NCI-H128 (cell line): ENCODE data around the gene NPIPA5.
"Not testable (repeated sequence)": the region's sequence is repeated elsewhere in the genome, so short reads cannot be mapped to it uniquely, and the experiment has no call there.

Experiments used
- DNase-seq: peaks from one replicate; lab custom pipeline; 2025; ENCODE audit not compliant: unreplicated experiment; lab: John Stamatoyannopoulos, UW

NPIPA5 gene

DNA sequence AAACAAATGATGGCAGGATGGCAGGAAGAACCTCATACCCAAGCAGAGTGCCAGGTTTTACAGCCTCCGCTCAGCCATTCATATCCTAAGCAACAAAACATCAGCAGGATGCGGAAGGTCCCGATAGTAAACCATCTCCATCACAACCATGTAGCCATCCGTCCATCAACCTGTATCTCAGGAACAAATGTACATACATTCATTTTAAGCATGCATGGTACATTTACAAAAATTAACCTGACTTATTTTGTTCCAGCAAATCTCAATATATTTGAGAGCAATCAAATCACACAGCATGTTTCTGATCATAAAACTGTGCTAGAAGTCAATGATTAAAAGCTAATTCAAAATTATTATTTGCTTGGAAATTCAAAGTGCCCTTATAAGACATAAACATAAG lies at the start of gene NPIPA5:
Gene NPIPA5, minus strand, starts transcription at position 101 of the 400 bp plus-strand sequence. Its CDS starts 0 bp downstream, at position 101.
- DNase-seq: not testable (repeated sequence)

- no peak for DNase-seq
Measured at GRCh38 chr16:15427648-15428239, 49.6 kb upstream of the NPIPA5 start.

GRCh38 chr16:15426796-15427195 lies 48.7 kb upstream of the NPIPA5 start:
- no peak for DNase-seq

GRCh38 chr16:15425861-15426260 lies 47.8 kb upstream of the NPIPA5 start:
- DNase-seq: no peak

- DNase-seq: no peak
Measured at GRCh38 chr16:15422222-15422621, 44.1 kb upstream of the NPIPA5 start.

GRCh38 chr16:15421696-15422095 lies 43.6 kb upstream of the NPIPA5 start:
- DNase-seq: not testable (repeated sequence)

DNA sequence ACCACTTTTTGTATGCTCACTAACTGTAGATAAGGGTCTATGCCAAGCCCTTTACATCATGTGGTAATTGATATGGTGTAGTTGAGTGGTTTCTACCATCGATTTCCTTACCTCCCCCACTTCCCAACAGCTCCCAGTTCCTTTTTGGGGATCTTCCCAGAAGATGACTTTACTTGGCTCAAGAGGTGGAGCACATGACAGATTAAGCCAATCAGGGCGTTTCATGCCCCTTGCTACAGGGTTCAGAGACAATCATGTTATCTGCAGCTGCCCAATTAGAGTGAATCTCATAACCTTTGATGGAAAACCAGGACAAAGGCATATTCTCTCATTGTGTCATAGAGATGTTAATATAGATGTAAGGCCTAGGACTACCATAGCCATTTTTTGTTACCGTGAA lies 40.1 kb upstream of the NPIPA5 start:
- DNase-seq: no peak

GRCh38 chr16:15417197-15417596 lies 39.1 kb upstream of the NPIPA5 start:
- DNase-seq: no peak

GRCh38 chr16:15415511-15415985 lies 37.5 kb upstream of the NPIPA5 start:
- DNase-seq: no peak

DNA sequence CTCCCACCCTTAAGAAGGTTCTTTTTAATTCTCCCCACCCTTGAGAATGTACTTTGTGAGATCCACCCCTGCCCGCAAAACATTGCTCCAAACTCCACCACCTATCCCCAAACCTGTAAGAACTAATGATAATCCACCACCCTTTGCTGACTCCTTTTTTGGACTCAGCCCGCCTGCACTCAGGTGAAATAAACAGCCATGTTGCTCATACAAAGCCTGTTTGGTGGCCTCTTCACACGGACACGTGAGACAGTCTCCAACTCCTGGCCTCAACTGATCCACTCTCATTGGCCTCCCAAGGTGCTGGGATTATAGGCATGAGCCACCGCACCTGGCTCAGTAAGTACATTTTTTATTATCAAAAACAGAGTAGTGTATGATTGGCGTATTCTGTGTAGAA lies 31.4 kb upstream of the NPIPA5 start:
- not testable (repeated sequence) for DNase-seq

GRCh38 chr16:15407756-15408155 lies 29.7 kb upstream of the NPIPA5 start:
- DNase-seq: not testable (repeated sequence)

DNA sequence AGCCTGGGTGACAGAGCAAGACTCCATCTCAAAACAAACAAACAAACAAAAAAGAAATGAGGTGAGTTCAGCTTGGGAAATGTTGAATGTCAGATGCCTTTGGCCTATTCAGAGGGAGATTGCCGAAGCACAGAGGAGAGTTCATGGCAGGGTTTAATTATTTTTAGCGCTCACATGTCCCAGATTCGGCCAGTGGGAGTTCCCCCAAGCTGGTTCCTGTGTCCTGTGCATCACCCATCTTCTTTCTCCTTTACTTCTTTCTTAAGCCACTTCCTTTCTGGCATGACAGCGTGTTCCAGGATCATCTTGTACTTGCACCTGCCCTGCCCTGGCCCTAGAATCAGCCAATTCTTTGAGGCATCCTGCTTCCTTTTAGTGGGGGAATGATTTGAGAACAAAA lies 26.7 kb upstream of the NPIPA5 start:
- DNase-seq: no peak

- DNase-seq: not testable (repeated sequence)
Measured at GRCh38 chr16:15404091-15404490, 26.0 kb upstream of the NPIPA5 start.

GRCh38 chr16:15403392-15403995 lies 25.4 kb upstream of the NPIPA5 start:
- no peak for DNase-seq

DNA sequence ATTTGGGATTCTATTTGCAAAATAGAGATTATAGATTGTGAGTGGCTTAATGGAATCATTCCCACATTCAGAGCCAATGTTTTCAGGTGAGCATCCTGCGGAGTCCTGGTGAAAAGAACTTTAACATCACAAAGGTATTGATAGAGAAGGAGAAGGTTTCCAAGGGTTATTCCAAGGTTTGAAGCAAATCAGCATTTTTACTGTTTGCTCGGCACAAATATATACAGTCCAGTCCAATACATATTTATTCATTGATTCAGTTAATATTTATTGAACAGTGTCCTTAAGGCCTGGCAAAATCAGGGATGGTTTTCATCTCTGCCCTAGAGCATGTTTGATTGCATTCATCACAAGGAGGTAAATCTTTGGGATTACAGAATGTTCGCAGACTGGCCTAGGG lies 23.9 kb upstream of the NPIPA5 start:
- no peak for DNase-seq

GRCh38 chr16:15400314-15400713 lies 22.2 kb upstream of the NPIPA5 start:
- DNase-seq: not testable (repeated sequence)

DNA sequence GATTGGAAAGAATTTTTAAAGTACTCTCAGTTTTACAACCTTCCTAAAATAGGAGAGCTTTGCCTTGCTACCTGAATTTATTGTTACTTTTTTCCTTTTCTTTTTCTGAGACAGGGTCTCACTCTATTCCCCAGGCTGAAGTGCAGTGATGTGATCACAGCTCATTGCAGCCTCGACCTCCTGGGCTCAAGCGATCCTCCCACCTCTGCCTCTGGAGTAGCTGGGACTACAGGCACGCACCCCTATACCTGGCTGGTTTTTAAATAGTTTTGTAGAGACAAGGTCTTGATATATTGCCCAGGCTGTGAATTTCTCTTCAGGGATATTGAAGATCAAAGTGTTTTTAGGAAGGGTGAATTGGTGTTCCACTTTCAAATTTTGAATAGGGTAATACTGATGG lies 21.2 kb upstream of the NPIPA5 start:
- no peak for DNase-seq

DNA sequence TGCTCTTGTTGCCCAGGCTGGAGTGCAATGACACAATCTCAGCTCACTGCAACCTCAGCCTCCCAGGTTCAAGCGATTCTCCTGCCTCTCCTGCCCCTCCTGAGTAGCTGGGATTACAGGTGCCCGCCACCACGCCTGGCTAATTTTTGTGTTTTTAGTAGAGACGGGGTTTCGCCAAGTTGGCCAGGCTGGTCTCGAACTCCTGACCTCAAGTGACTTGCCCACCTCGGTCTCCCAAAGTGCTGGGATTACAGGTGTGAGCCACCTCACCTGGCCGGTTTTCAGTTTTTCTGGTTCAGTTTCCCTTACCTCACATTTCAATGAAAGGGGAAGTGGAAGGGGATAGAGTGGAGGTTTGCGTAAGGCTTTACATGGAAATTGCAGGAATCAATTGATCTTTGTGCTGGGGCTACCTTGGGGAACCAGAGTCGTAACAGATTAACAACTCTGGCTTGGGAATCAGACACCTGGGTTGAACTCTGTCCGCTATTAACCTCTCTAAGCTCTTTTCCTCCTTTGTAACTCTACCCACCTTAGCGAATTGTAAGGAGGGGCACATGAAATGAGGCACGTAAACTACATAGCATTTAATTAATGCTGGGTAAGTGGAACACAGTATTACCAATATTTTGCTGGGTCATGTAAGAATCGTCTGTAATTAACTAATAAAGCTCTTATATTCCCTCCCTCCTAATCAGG lies 20.7 kb upstream of the NPIPA5 start:
- no peak for DNase-seq

DNA sequence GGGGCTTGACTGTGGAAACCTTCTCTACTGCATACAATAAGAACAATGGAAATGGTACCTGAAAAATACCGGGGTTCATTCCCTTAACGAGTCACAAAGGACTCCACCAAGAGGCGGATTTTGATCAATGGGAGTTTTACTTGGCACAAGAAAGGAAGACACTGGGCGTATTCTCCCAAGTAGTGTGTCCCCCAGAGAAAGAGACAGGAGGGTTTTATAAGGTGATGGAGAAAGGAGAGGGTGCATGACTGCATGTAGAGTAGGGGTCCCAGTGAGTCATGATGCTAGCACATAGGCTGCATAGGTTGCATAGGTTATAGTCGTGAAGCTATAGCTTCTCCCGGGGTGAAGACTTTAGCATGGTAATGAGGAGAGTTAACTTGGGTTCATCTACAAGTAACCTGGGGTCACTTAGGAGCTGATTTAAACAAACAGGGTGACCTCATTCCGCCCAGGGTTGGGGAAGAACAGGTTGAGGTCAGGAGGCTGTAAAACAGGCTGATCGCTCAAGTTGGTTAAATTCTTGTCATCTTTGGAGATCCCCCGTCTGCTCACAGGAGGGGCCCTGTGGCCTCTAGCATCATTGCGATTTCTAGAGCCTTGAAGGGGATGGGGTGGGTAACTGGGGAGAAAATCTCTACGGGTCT lies 19.0 kb upstream of the NPIPA5 start:
- DNase-seq: no peak

GRCh38 chr16:15396509-15396829 lies 18.4 kb upstream of the NPIPA5 start:
- not testable (repeated sequence) for DNase-seq

DNA sequence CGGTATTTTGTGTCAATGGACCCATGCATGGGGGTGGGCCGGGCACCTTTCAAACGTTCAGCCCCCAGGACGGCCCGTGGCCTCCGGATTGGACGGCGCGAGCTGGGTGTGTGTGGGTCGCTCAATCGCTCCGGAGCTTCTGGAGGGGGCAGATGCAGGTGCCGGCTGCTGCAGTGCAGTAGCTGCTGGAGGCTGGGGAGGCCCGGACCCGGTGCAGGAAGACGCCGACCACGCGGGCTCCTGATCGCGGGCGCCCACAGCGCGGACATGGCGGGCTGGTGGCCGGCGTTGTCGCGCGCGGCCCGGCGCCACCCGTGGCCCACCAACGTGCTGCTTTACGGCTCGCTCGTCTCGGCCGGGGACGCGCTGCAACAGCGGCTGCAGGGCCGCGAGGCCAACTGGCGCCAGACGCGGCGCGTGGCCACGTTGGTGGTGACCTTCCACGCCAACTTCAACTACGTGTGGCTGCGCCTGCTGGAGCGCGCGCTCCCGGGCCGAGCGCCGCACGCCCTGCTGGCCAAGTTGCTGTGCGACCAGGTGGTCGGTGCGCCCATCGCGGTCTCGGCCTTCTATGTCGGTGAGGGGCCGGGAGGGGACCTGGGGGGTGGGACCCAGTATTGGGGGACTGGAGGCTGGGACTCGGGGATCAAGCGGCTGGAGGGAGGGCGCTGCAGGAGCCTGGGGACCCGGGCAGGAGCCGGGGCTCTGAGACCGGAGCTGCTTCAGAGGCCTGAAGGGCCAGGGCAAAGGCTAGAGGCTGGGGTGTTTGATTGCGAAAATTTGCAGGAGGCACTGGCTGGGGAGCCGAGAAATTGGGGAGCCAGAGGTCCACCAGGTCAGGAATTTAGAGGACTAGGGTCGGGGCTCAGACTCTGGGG lies 17.8 kb upstream of the NPIPA5 start, which contains the start of gene MPV17L:
Gene MPV17L, plus strand, starts transcription at position 124 of the 878 bp plus-strand sequence. Its CDS starts 144 bp downstream, at position 268.
- not testable (repeated sequence) for DNase-seq
